RWPE2 (cell line): ENCODE results near the gene NOS1AP.

Source experiments
- ATAC-seq: fragments of 200-7000 bp; cut with Tn5 transposase; 3 replicates; pipeline ENCODE4 v1.9.1; 2021; ENCODE audit warnings: low read depth
- DNase-seq: peaks from one replicate; pipeline ENCODE4 v3.0.0-alpha.2; 2020; ENCODE audit warnings: low spot score
- H3K27ac ChIP-seq: fragments of 450-650 bp; 2 replicates; pipeline ENCODE4 v1.5.1; 2017; ENCODE audit warnings: mild to moderate bottlenecking; ENCODE audit not compliant: poor library complexity, severe bottlenecking
- H3K27me3 ChIP-seq: fragments of 250-450 bp; sonication (Bioruptor Pico); 2 replicates; pipeline ENCODE4 v1.5.1; 2021; ENCODE audit warnings: mild to moderate bottlenecking, moderate library complexity; ENCODE audit not compliant: insufficient read depth, poor library complexity, severe bottlenecking
- H3K36me3 ChIP-seq: fragments of 250-450 bp; sonication (Bioruptor Pico); 2 replicates; pipeline ENCODE4 v1.5.1; 2020; ENCODE audit warnings: low read depth, mild to moderate bottlenecking, moderate library complexity
- H3K4me1 ChIP-seq: fragments of 250-450 bp; sonication (Bioruptor Pico); 2 replicates; pipeline ENCODE4 v1.5.1; 2021; ENCODE audit warnings: mild to moderate bottlenecking, moderate library complexity; ENCODE audit not compliant: insufficient read depth, poor library complexity, severe bottlenecking
- H3K4me3 ChIP-seq: fragments of 250-450 bp; sonication (Bioruptor Pico); 2 replicates; pipeline ENCODE4 v1.5.1; 2021; ENCODE audit warnings: mild to moderate bottlenecking, moderate library complexity; ENCODE audit not compliant: severe bottlenecking
- H3K9me3 ChIP-seq: fragments of 250-450 bp; sonication (Bioruptor Pico); 2 replicates; pipeline ENCODE4 v1.5.1; 2021; ENCODE audit warnings: mild to moderate bottlenecking, moderate library complexity; ENCODE audit not compliant: severe bottlenecking
- CTCF ChIP-seq: fragments of 450-650 bp; IDR thresholded peaks from one replicate; pipeline ENCODE4 v1.5.1; 2017; ENCODE audit warnings: mild to moderate bottlenecking, moderate library complexity; ENCODE audit not compliant: poor library complexity, severe bottlenecking

Gene NOS1AP

GRCh38 chr1:162397943-162398560, 328.6 kb downstream of the NOS1AP start:
- H3K9me3 ChIP-seq, result no peaks in the 10 kb centered on the region
- H3K27me3 ChIP-seq, result no peaks in the 10 kb centered on the region
- TF ChIP-seq CTCF, result no peak
- no peak for DNase-seq
- no peaks in the 10 kb centered on the region for H3K36me3 ChIP-seq
- H3K4me3 ChIP-seq, result no peak overlapping the region
- no peak overlapping the region for H3K27ac ChIP-seq
- ATAC-seq, result no peak; the same call in 2 of the 3 replicates
- no peaks in the 10 kb centered on the region for H3K4me1 ChIP-seq

- H3K27ac ChIP-seq, result no peak overlapping the region
- DNase-seq, result no peak
- ATAC-seq, result no peak
- no peaks in the 10 kb centered on the region for H3K9me3 ChIP-seq
- H3K4me1 ChIP-seq, result no peaks in the 10 kb centered on the region
- no peaks in the 10 kb centered on the region for H3K36me3 ChIP-seq
- no peak overlapping the region for H3K4me3 ChIP-seq
- TF ChIP-seq CTCF, result no peak
- H3K27me3 ChIP-seq, result no peaks in the 10 kb centered on the region
Measured at GRCh38 chr1:162398999-162399580, 329.6 kb downstream of the NOS1AP start.

- no peak for TF ChIP-seq CTCF
- Histone ChIP-seq H3K9me3 (no peaks in the 10 kb centered on the region), H3K4me3 (no peak overlapping the region), H3K27ac (no peak overlapping the region), H3K27me3 (no peaks in the 10 kb centered on the region), H3K36me3 (no peaks in the 10 kb centered on the region), H3K4me1 (peaks cover 11% of the 10 kb centered on the region)
- DNase-seq (no peak), ATAC-seq (no peak)
Measured at GRCh38 chr1:162400790-162401355, 331.4 kb downstream of the NOS1AP start.

- Histone ChIP-seq H3K4me1 (peaks cover 11% of the 10 kb centered on the region), H3K27ac (no peak overlapping the region), H3K27me3 (no peaks in the 10 kb centered on the region), H3K36me3 (no peaks in the 10 kb centered on the region), H3K9me3 (no peaks in the 10 kb centered on the region), H3K4me3 (no peak overlapping the region)
- DNase-seq (no peak), ATAC-seq (peak; percentile 95)
- no peak for TF ChIP-seq CTCF
Measured at GRCh38 chr1:162404550-162405160, 335.2 kb downstream of the NOS1AP start.
